HEK293 (cell line): ENCODE results near the gene NFKBIL1.

ENCODE experiments used
- CTCF ChIA-PET: fragments of 350-600 bp; formaldehyde crosslinking; extraction: SDS; loops from one replicate; lab custom pipeline; 2021; ENCODE audit warnings: antibody characterized with exemption; lab: Yijun Ruan, JAX
- POLR2A ChIA-PET: fragments of 300-600 bp; formaldehyde crosslinking; extraction: SDS; loops from one replicate; lab custom pipeline; 2020; ENCODE audit warnings: antibody characterized with exemption, inconsistent platforms; lab: Yijun Ruan, JAX
- H3K27ac ChIP-seq: fragments of 200-500 bp; sonication (Bioruptor generic); 2 replicates; pipeline ENCODE4 v1.5.1; 2014; ENCODE audit warnings: low read depth, low read length, control low read depth, inconsistent platforms; ENCODE audit errors: extremely low read depth
- H3K36me3 ChIP-seq, 2 experiments: fragments of 200-500 bp in 1 of 2; sonication (Bioruptor generic) in 1 of 2; 1 replicate in 1 of 2; 2 replicates in 1 of 2; pipeline ENCODE4 v1.5.1; 2014 to 2017; ENCODE audit warnings: inconsistent platforms in 2 of 2, low read length in 2 of 2; ENCODE audit not compliant: control insufficient read depth in 2 of 2, insufficient read depth in 1 of 2
- H3K4me1 ChIP-seq: fragments of 200-500 bp; sonication (Bioruptor generic); 2 replicates; pipeline ENCODE4 v1.5.1; 2014; ENCODE audit warnings: mild to moderate bottlenecking, low read length, inconsistent platforms; ENCODE audit not compliant: control insufficient read depth, insufficient read depth
- H3K4me3 ChIP-seq: 2 replicates; pipeline ENCODE4 v1.5.1; 2011; ENCODE audit warnings: low read depth, mild to moderate bottlenecking, control low read depth, low read length, moderate library complexity
- H3K9me3 ChIP-seq: fragments of 200-500 bp; sonication (Bioruptor generic); 2 replicates; pipeline ENCODE4 v1.5.1; 2014; ENCODE audit warnings: low read depth, low read length, inconsistent platforms; ENCODE audit not compliant: control insufficient read depth, insufficient read depth
- BCL11B ChIP-seq: fragments of 450-650 bp; formaldehyde crosslinking; IDR thresholded peaks from 2 replicates; pipeline ENCODE4 v1.5.1; 2016; ENCODE audit warnings: low read depth, missing biosample characterization, missing genetic modification characterization
- GFI1B ChIP-seq: fragments of 450-650 bp; formaldehyde crosslinking; IDR thresholded peaks from 2 replicates; pipeline ENCODE4 v1.5.1; 2016; ENCODE audit warnings: missing biosample characterization, missing genetic modification characterization
- IKZF3 ChIP-seq: fragments of 450-650 bp; IDR thresholded peaks from 2 replicates; pipeline ENCODE4 v1.5.0; 2018; ENCODE audit warnings: missing biosample characterization, mild to moderate bottlenecking, missing genetic modification characterization, moderate library complexity
- YY2 ChIP-seq: fragments of 450-650 bp; formaldehyde crosslinking; IDR thresholded peaks from 2 replicates; pipeline ENCODE4 v1.5.1; 2016; ENCODE audit warnings: missing biosample characterization, missing genetic modification characterization
- ZBTB8A ChIP-seq: fragments of 450-650 bp; formaldehyde crosslinking; IDR thresholded peaks from 2 replicates; pipeline ENCODE4 v1.5.1; 2016; ENCODE audit warnings: missing biosample characterization, missing genetic modification characterization
- ZNF146 ChIP-seq: fragments of 450-650 bp; formaldehyde crosslinking; IDR thresholded peaks from 2 replicates; pipeline ENCODE4 v1.5.1; 2016; ENCODE audit warnings: missing biosample characterization, missing genetic modification characterization
- ZNF155 ChIP-seq: fragments of 450-650 bp; formaldehyde crosslinking; IDR thresholded peaks from 2 replicates; pipeline ENCODE4 v1.5.1; 2016; ENCODE audit warnings: missing biosample characterization, missing genetic modification characterization
- ZNF184 ChIP-seq: fragments of 450-650 bp; IDR thresholded peaks from 2 replicates; pipeline ENCODE4 v1.5.1; 2018; ENCODE audit warnings: missing biosample characterization, mild to moderate bottlenecking, missing genetic modification characterization
- ZNF341 ChIP-seq: fragments of 450-650 bp; formaldehyde crosslinking; IDR thresholded peaks from 2 replicates; pipeline ENCODE4; 2016; ENCODE audit warnings: low read depth, missing biosample characterization, missing genetic modification characterization
- ZNF473 ChIP-seq: fragments of 450-650 bp; formaldehyde crosslinking; IDR thresholded peaks from 2 replicates; pipeline ENCODE4 v1.5.1; 2017; ENCODE audit warnings: missing biosample characterization, missing genetic modification characterization
- ZNF621 ChIP-seq: fragments of 450-650 bp; formaldehyde crosslinking; IDR thresholded peaks from 2 replicates; pipeline ENCODE4 v1.5.1; 2017; ENCODE audit warnings: missing biosample characterization, missing genetic modification characterization
- ZNF626 ChIP-seq: fragments of 450-650 bp; sonication (Bioruptor Pico); formaldehyde crosslinking; IDR thresholded peaks from 2 replicates; pipeline ENCODE4 v1.5.1; 2018; ENCODE audit warnings: missing biosample characterization, missing genetic modification characterization, inconsistent platforms
- ZNF664 ChIP-seq: fragments of 450-650 bp; formaldehyde crosslinking; IDR thresholded peaks from 2 replicates; pipeline ENCODE4 v1.5.1; 2016; ENCODE audit warnings: missing biosample characterization, missing genetic modification characterization
- ZNF677 ChIP-seq: fragments of 450-650 bp; IDR thresholded peaks from 2 replicates; pipeline ENCODE4 v1.5.0; 2018; ENCODE audit warnings: missing biosample characterization, mild to moderate bottlenecking, missing genetic modification characterization, moderate library complexity
- TF ChIP-seq, protein P1 (sequence below): fragments of 450-650 bp; formaldehyde crosslinking; IDR thresholded peaks from 2 replicates; pipeline ENCODE4 v1.5.1; 2017; ENCODE audit warnings: missing biosample characterization, mild to moderate bottlenecking, missing genetic modification characterization, moderate library complexity
- TF ChIP-seq, protein P2 (sequence below): fragments of 450-650 bp; formaldehyde crosslinking; IDR thresholded peaks from 2 replicates; pipeline ENCODE4; 2016; ENCODE audit warnings: missing biosample characterization, missing genetic modification characterization
- TF ChIP-seq, protein P3 (sequence below): fragments of 450-650 bp; formaldehyde crosslinking; IDR thresholded peaks from 2 replicates; pipeline ENCODE4 v1.5.1; 2016; ENCODE audit warnings: missing biosample characterization, missing genetic modification characterization
- TF ChIP-seq, protein P4 (sequence below): fragments of 450-650 bp; formaldehyde crosslinking; IDR thresholded peaks from 2 replicates; pipeline ENCODE4 v1.5.1; 2016; ENCODE audit warnings: missing biosample characterization, missing genetic modification characterization

NFKBIL1 gene

DNA sequence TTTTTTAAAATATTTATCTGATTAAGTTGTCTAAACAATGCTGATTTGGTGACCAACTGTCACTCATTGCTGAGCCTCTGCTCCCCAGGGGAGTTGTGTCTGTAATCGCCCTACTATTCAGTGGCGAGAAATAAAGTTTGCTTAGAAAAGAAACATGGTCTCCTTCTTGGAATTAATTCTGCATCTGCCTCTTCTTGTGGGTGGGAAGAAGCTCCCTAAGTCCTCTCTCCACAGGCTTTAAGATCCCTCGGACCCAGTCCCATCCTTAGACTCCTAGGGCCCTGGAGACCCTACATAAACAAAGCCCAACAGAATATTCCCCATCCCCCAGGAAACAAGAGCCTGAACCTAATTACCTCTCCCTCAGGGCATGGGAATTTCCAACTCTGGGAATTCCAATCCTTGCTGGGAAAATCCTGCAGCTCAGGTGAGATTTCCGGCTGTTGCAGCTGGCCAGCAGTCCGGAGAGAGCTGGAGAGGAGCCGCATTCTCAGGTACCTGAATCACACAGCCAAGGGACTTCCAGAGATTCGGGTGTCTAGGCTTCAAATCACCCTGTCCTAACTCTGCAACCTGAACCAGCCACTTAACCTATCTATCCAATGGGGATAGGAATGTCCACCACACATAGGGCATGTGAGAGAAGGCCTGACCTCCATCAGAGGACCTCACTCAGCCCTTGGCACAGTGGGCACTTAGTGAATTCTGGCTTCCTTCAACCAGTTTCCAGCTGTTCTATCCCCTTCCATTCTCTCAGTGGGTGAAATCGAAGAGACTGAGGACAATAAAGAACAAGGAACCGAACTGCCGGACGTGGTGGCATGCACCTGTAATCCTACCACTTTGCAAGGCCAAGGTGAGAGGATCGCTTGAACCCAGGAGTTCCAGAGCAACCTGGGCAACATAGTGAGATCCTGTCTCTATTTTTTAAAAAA is 31.0 kb downstream of the NFKBIL1 start:
- H3K9me3 ChIP-seq, result no peaks in the 10 kb centered on the region
- TF ChIP-seq GFI1B (tag by site-specific recombination) (0 out of 2 replicates have a peak, but pooled peaks have one; percentile 56), ZNF341 (peak; percentile 38; the same call in 1 of the 2 replicates), IKZF3 (tag by site-specific recombination) (0 out of 2 replicates have a peak, but pooled peaks have one; percentile 50)
- TF ChIP-seq, protein P1, sequence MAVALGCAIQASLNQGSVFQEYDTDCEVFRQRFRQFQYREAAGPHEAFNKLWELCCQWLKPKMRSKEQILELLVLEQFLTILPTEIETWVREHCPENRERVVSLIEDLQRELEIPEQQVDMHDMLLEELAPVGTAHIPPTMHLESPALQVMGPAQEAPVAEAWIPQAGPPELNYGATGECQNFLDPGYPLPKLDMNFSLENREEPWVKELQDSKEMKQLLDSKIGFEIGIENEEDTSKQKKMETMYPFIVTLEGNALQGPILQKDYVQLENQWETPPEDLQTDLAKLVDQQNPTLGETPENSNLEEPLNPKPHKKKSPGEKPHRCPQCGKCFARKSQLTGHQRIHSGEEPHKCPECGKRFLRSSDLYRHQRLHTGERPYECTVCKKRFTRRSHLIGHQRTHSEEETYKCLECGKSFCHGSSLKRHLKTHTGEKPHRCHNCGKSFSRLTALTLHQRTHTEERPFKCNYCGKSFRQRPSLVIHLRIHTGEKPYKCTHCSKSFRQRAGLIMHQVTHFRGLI (tag by site-specific recombination), result 0 out of 2 replicates have a peak, but pooled peaks have one; percentile 40
- TF ChIP-seq, protein P2, sequence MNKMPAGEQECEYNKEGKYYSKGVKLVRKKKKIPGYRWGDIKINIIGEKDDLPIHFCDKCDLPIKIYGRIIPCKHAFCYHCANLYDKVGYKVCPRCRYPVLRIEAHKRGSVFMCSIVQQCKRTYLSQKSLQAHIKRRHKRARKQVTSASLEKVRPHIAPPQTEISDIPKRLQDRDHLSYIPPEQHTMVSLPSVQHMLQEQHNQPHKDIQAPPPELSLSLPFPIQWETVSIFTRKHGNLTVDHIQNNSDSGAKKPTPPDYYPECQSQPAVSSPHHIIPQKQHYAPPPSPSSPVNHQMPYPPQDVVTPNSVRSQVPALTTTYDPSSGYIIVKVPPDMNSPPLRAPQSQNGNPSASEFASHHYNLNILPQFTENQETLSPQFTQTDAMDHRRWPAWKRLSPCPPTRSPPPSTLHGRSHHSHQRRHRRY (tag by site-specific recombination), result no peak
- TF ChIP-seq, all 188 proteins: peak for 4
- H3K36me3 ChIP-seq, result no peaks in the 10 kb centered on the region
- H3K27ac ChIP-seq, result no peak overlapping the region
- no peak overlapping the region for H3K4me3 ChIP-seq
- H3K4me1 ChIP-seq, result peaks cover 4% of the 10 kb centered on the region; the same call in 1 of the 2 replicates
- POLR2A ChIA-PET, result no interaction called here
- CTCF ChIA-PET, result interaction anchor here (0.5 to 18.7 kb wide), 9 partner anchors 8 to 1582 kb away, joined by 3 to 518 read pairs (median 5); partner anchors contain the start of genes ATP6V1G2, LST1, LTA and NCR3

DNA sequence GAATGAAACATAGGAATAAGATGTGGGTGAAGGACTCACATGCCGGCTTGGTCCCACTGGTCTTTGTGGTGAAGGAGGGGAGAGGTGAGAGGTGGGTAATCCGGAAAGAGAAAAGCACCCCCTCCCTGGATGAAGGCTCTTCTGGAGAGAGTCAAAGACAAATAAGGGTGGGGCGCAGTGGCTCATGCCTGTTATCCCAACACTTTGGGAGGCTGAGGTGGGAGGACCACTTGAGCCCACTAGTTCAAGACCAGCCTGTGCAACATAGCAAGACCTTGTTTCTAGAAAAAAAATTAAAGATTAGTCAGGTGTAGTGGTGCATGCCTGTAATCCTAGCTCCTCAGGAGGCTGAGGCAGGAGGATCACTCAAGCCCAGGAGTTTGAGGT is 31.7 kb downstream of the NFKBIL1 start:
- CTCF ChIA-PET, result interaction anchor here (0.6 to 18.7 kb wide), 6 partner anchors 10 to 179 kb away, joined by 4 to 518 read pairs (median 39); partner anchors contain the start of genes ATP6V1G2, LTA, NCR3 and NFKBIL1
- Histone ChIP-seq H3K36me3 (no peaks in the 10 kb centered on the region), H3K4me3 (no peak overlapping the region), H3K9me3 (no peaks in the 10 kb centered on the region), H3K27ac (no peak overlapping the region), H3K4me1 (peaks cover 4% of the 10 kb centered on the region; the same call in 1 of the 2 replicates)
- POLR2A ChIA-PET, result no interaction called here
- TF ChIP-seq YY2 (no peak), ZNF473 (tag by site-specific recombination) (no peak), ZNF184 (tag by site-specific recombination) (no peak), ZNF155 (no peak), ZNF664 (tag by site-specific recombination) (no peak), ZNF146 (tag by site-specific recombination) (no peak), ZNF677 (tag by site-specific recombination) (no peak), BCL11B (no peak), ZNF626 (no peak), ZBTB8A (tag by site-specific recombination) (no peak), ZNF621 (tag by site-specific recombination) (no peak)
- TF ChIP-seq, protein P3, sequence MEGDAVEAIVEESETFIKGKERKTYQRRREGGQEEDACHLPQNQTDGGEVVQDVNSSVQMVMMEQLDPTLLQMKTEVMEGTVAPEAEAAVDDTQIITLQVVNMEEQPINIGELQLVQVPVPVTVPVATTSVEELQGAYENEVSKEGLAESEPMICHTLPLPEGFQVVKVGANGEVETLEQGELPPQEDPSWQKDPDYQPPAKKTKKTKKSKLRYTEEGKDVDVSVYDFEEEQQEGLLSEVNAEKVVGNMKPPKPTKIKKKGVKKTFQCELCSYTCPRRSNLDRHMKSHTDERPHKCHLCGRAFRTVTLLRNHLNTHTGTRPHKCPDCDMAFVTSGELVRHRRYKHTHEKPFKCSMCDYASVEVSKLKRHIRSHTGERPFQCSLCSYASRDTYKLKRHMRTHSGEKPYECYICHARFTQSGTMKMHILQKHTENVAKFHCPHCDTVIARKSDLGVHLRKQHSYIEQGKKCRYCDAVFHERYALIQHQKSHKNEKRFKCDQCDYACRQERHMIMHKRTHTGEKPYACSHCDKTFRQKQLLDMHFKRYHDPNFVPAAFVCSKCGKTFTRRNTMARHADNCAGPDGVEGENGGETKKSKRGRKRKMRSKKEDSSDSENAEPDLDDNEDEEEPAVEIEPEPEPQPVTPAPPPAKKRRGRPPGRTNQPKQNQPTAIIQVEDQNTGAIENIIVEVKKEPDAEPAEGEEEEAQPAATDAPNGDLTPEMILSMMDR (tag by site-specific recombination), result no peak
- TF ChIP-seq, protein P4, sequence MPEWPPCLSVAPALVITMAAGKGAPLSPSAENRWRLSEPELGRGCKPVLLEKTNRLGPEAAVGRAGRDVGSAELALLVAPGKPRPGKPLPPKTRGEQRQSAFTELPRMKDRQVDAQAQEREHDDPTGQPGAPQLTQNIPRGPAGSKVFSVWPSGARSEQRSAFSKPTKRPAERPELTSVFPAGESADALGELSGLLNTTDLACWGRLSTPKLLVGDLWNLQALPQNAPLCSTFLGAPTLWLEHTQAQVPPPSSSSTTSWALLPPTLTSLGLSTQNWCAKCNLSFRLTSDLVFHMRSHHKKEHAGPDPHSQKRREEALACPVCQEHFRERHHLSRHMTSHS (tag by site-specific recombination), result no peak
